ENCODE results near the gene CASP9.

DNA sequence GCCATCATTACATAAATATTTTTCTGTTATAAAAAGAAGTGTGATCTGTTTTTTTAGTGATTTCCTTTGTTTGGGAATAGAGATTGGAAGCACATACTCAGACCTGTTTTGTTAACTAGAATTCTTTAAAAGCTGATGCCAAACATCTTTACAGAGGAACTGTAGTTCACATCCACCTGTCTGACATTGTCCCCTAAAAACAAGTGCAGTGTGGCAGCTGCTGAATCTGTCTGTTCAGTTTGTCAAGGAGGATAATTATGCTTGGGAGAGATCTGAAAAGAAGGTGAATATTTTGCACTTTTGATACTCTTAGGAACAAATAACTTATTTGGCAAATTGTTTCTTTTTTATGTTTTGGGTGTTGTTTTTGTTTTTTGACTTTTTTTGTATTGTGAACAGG, 47.3 kb upstream of the CASP9 start:
- TF ChIP-seq, protein P1, sequence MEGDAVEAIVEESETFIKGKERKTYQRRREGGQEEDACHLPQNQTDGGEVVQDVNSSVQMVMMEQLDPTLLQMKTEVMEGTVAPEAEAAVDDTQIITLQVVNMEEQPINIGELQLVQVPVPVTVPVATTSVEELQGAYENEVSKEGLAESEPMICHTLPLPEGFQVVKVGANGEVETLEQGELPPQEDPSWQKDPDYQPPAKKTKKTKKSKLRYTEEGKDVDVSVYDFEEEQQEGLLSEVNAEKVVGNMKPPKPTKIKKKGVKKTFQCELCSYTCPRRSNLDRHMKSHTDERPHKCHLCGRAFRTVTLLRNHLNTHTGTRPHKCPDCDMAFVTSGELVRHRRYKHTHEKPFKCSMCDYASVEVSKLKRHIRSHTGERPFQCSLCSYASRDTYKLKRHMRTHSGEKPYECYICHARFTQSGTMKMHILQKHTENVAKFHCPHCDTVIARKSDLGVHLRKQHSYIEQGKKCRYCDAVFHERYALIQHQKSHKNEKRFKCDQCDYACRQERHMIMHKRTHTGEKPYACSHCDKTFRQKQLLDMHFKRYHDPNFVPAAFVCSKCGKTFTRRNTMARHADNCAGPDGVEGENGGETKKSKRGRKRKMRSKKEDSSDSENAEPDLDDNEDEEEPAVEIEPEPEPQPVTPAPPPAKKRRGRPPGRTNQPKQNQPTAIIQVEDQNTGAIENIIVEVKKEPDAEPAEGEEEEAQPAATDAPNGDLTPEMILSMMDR (conservative IDR thresholded peaks at IDR 0.05 in 1 of 2, IDR thresholded peaks at IDR 0.05 in 1 of 2; ENCODE audit: extremely low read depth in 1 of 2, insufficient read depth in 1 of 2, low read depth in 1 of 2, low read length in 2 of 2) = no peak
- TF ChIP-seq EZH2 (IDR thresholded peaks at IDR 0.05; ENCODE audit: borderline replicate concordance, low read length) = no peak

All from mammary epithelial cell (primary cell).